CD14-positive monocyte (primary cell): ENCODE results near the gene GPC5. TPM values are rescaled to one million over a fixed set of nuclear protein-coding genes. Genes with fewer than 3 reads are reported as not detected.

Source experiments
- DNase-seq, 3 donors: peaks; one replicate each; pipeline ENCODE4 v3.0.0-alpha.2; 2011 to 2022
- H2AFZ ChIP-seq: 2 replicates; pipeline ENCODE4 v1.6.0; 2012; ENCODE audit warnings: mild to moderate bottlenecking, low read depth, low read length, inconsistent platforms; ENCODE audit not compliant: insufficient read depth, poor library complexity, severe bottlenecking
- H3K27ac ChIP-seq, 2 donors: 1 replicate in 1 of 2; 2 replicates in 1 of 2; pipeline ENCODE4 v1.5.1; 2012 to 2013; ENCODE audit warnings: low read length in 2 of 2, control low read depth in 1 of 2, inconsistent platforms in 1 of 2, low read depth in 1 of 2, mild to moderate bottlenecking in 1 of 2
- H3K27me3 ChIP-seq, 2 donors: one replicate each; pipeline versions ENCODE4 v1.6.0 to v1.6.1; 2011 to 2013; ENCODE audit warnings: low read length in 2 of 2; ENCODE audit not compliant: control insufficient read depth in 2 of 2, insufficient read depth in 2 of 2
- H3K36me3 ChIP-seq, 2 donors: replicated peaks in 1 of 2; 1 replicate in 1 of 2; 2 replicates in 1 of 2; pipeline versions ENCODE4 v1.5.1 to v1.6.1; 2012 to 2013; ENCODE audit warnings: low read length in 2 of 2, control low read depth in 1 of 2, inconsistent platforms in 1 of 2, mild to moderate bottlenecking in 1 of 2; ENCODE audit not compliant: insufficient read depth in 2 of 2, control insufficient read depth in 1 of 2
- H3K4me1 ChIP-seq, 2 donors: 1 replicate in 1 of 2; 2 replicates in 1 of 2; pipeline versions ENCODE4 v1.5.1 to v1.6.1; 2012 to 2013; ENCODE audit warnings: low read length in 2 of 2, control low read depth in 1 of 2, inconsistent platforms in 1 of 2, mild to moderate bottlenecking in 1 of 2, moderate library complexity in 1 of 2; ENCODE audit not compliant: insufficient read depth in 2 of 2, control insufficient read depth in 1 of 2
- H3K4me2 ChIP-seq: replicated peaks from 2 replicates; pipeline ENCODE3; 2012; ENCODE audit warnings: low read length, moderate library complexity, mild to moderate bottlenecking; ENCODE audit not compliant: poor library complexity, severe bottlenecking; ENCODE audit errors: extremely low read depth
- H3K4me3 ChIP-seq, 3 experiments: fragments of 200-600 bp in 1 of 3; sonication (generic) in 1 of 3; replicated peaks in 1 of 3; 1 replicate in 2 of 3; 2 replicates in 1 of 3; pipeline ENCODE4 v1.5.1; 2011 to 2013; ENCODE audit warnings: low read length in 3 of 3, mild to moderate bottlenecking in 3 of 3, control low read depth in 2 of 3, low read depth in 2 of 3, inconsistent platforms in 1 of 3, moderate library complexity in 1 of 3
- H3K79me2 ChIP-seq: 2 replicates; pipeline ENCODE4 v1.6.0; 2012; ENCODE audit warnings: mild to moderate bottlenecking, control low read depth, inconsistent platforms, low read length, moderate library complexity; ENCODE audit not compliant: insufficient read depth
- H3K9ac ChIP-seq: 2 replicates; pipeline ENCODE4 v1.6.0; 2017; ENCODE audit warnings: low read length, mild to moderate bottlenecking; ENCODE audit not compliant: insufficient read depth, poor library complexity, severe bottlenecking
- H3K9me3 ChIP-seq, 2 donors: replicated peaks in 1 of 2; 1 replicate in 1 of 2; 2 replicates in 1 of 2; pipeline versions ENCODE4 v1.5.1 to v1.6.1; 2012 to 2013; ENCODE audit warnings: low read length in 2 of 2, control low read depth in 1 of 2; ENCODE audit not compliant: control insufficient read depth in 1 of 2, insufficient read depth in 1 of 2
- H4K20me1 ChIP-seq: 2 replicates; pipeline ENCODE4 v1.6.0; 2012; ENCODE audit warnings: mild to moderate bottlenecking, low read length, control low read depth, moderate library complexity; ENCODE audit not compliant: insufficient read depth
- H3K27ac Mint-ChIP-seq, 7 donors: one replicate each; pipeline ENCODE4 v1.8.0; 2020; ENCODE audit warnings: mild to moderate bottlenecking in 7 of 7, mixed read lengths in 7 of 7, moderate library complexity in 6 of 7, inconsistent platforms in 2 of 7
- H3K27me3 Mint-ChIP-seq, 3 donors: one replicate each; pipeline ENCODE4 v1.8.0; 2021 to 2022; ENCODE audit warnings: low read depth in 3 of 3, mild to moderate bottlenecking in 3 of 3, mixed read lengths in 3 of 3, moderate library complexity in 3 of 3, inconsistent platforms in 1 of 3
- H3K36me3 Mint-ChIP-seq, 2 donors: one replicate each; pipeline ENCODE4 v1.8.0; 2020; ENCODE audit warnings: mixed read lengths in 2 of 2, inconsistent platforms in 1 of 2, mild to moderate bottlenecking in 1 of 2
- H3K4me1 Mint-ChIP-seq: one replicate; pipeline ENCODE4 v1.8.0; 2020; ENCODE audit warnings: mild to moderate bottlenecking, mixed read lengths
- H3K4me3 Mint-ChIP-seq, 2 donors: one replicate each; pipeline ENCODE4 v1.8.0; 2020; ENCODE audit warnings: mild to moderate bottlenecking in 2 of 2, mixed read lengths in 2 of 2, moderate library complexity in 1 of 2
- H3K9me3 Mint-ChIP-seq, 7 donors: one replicate each; pipeline ENCODE4 v1.8.0; 2020 to 2022; ENCODE audit warnings: mixed read lengths in 7 of 7, mild to moderate bottlenecking in 6 of 7, moderate library complexity in 6 of 7, inconsistent platforms in 2 of 7
- WGBS: methylation state at CpG from one replicate; pipeline ENCODE4 v1.1.5; 2013; ENCODE audit warnings: missing lambda C conversion rate; ENCODE audit not compliant: insufficient coverage; 5-methylcytosine and 5-hydroxymethylcytosine counted together
- intact Hi-C, 2 donors: fragments of 100-400 bp; cut with micrococcal nuclease; formaldehyde crosslinking; loops; one replicate each; pipeline versions ENCODE4 v1.15.0 to v1.15.1; 2023
- polyA plus RNA-seq, 3 donors: library from polyadenylated mRNA; depleted of rRNA in 1 of 3; unstranded in 2 of 3; stranded (reverse) in 1 of 3; fragments of 300-500 nt in 2 of 3; fragments of >200 nt in 1 of 3; fragmentation: Illumina TruSeq in 2 of 3; gene quantifications; 1 replicate in 2 of 3; 2 replicates in 1 of 3; pipeline ENCODE4 v1.2.3, GENCODE V29; 2012 to 2021
- TF ChIP-seq, protein P1 (sequence below): fragments of 200-600 bp; IDR thresholded peaks from one replicate; pipeline ENCODE4 v1.8.0; 2022; ENCODE audit warnings: antibody characterized with exemption, mild to moderate bottlenecking

The GPC5 gene
- polyA plus RNA-seq, 3 donors, result not detected

DNA sequence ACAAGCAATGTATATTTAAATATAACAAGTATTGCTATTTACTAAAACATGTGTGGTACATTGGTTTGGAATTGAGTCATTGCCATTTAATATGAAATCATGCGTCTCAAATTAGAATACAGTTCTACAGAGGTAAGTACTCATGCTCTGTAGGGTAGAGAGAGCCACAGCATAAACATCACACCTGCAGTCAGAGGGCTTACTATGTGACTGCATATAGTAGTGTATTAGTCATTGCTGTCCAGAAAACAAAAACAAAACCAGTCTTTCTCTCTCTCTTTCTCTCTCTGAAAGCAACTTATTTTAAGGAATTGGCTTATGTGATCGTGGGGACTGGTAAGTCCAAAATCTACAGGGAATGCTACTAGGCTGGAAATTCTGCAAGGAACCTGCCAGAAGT lies 370.3 kb downstream of the GPC5 start:
- Histone ChIP-seq H3K4me1 (no peaks in the 10 kb centered on the region), H3K4me3 (no peak overlapping the region), H3K9me3 (no peaks in the 10 kb centered on the region), H3K36me3 (no peaks in the 10 kb centered on the region), H3K9ac (no peak overlapping the region), H3K79me2 (no peaks in the 10 kb centered on the region), H3K27me3 (no peaks in the 10 kb centered on the region), H3K4me2 (no peak overlapping the region), H3K27ac (no peak overlapping the region), H2AFZ (no peak overlapping the region), H4K20me1 (no peaks in the 10 kb centered on the region)
- Mint-ChIP-seq H3K9me3 (peaks cover 0 to 4% (median 0%) of the 10 kb centered on the region in 7 donors), H3K4me1 (no peaks in the 10 kb centered on the region), H3K27me3 (peaks cover 0 to 2% (median 0%) of the 10 kb centered on the region in 3 donors), H3K4me3 (no peak overlapping the region), H3K36me3 (no peaks in the 10 kb centered on the region), H3K27ac (no peak overlapping the region)
- 88% methylated on average over 1 of the region's 2 CpGs for WGBS
- intact Hi-C loops, result no loop called here
- TF ChIP-seq, protein P1, sequence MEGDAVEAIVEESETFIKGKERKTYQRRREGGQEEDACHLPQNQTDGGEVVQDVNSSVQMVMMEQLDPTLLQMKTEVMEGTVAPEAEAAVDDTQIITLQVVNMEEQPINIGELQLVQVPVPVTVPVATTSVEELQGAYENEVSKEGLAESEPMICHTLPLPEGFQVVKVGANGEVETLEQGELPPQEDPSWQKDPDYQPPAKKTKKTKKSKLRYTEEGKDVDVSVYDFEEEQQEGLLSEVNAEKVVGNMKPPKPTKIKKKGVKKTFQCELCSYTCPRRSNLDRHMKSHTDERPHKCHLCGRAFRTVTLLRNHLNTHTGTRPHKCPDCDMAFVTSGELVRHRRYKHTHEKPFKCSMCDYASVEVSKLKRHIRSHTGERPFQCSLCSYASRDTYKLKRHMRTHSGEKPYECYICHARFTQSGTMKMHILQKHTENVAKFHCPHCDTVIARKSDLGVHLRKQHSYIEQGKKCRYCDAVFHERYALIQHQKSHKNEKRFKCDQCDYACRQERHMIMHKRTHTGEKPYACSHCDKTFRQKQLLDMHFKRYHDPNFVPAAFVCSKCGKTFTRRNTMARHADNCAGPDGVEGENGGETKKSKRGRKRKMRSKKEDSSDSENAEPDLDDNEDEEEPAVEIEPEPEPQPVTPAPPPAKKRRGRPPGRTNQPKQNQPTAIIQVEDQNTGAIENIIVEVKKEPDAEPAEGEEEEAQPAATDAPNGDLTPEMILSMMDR, result no peak
- no peak for DNase-seq

DNA sequence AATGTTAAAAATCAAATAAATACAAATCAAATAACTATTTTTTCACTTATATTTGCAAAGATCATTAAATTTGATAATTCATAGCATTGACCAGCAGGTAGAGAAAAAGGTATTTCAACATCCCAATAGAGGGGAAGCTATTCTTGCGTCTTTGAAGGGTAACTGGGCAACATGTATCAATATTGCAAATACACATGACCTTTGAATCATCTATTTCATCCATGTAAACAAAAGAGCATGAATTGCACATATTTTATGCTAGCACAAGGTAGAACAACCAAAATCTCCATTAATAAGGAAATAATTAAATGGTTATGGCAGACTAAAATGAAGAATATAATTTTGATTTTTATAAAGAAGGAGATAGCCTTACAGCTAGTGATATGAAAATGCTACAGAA lies 372.8 kb downstream of the GPC5 start:
- Histone ChIP-seq H3K27me3 (no peaks in the 10 kb centered on the region), H3K4me2 (no peak overlapping the region), H4K20me1 (no peaks in the 10 kb centered on the region), H3K9me3 (no peaks in the 10 kb centered on the region), H3K4me1 (no peaks in the 10 kb centered on the region), H3K36me3 (no peaks in the 10 kb centered on the region), H2AFZ (no peak overlapping the region), H3K27ac (no peak overlapping the region), H3K79me2 (no peaks in the 10 kb centered on the region), H3K9ac (no peak overlapping the region), H3K4me3 (no peak overlapping the region)
- Mint-ChIP-seq H3K27me3 (peaks cover 0 to 4% (median 0%) of the 10 kb centered on the region in 3 donors), H3K27ac (no peak overlapping the region), H3K4me3 (no peak overlapping the region), H3K4me1 (no peaks in the 10 kb centered on the region), H3K36me3 (no peaks in the 10 kb centered on the region), H3K9me3 (peaks cover 0 to 2% (median 0%) of the 10 kb centered on the region in 7 donors)
- TF ChIP-seq, protein P1, result no peak
- no CpG with 5 or more reads among the region's 1 CpG for WGBS
- intact Hi-C loops, result no loop called here
- DNase-seq, result no peak
